ENCODE results near the gene KIF1C. TPM values are rescaled to one million over a fixed set of nuclear protein-coding genes. Genes with fewer than 3 reads are reported as not detected.

Gene KIF1C
- 100 to 1,000 TPM; 113 to 152 TPM for total RNA-seq

DNA sequence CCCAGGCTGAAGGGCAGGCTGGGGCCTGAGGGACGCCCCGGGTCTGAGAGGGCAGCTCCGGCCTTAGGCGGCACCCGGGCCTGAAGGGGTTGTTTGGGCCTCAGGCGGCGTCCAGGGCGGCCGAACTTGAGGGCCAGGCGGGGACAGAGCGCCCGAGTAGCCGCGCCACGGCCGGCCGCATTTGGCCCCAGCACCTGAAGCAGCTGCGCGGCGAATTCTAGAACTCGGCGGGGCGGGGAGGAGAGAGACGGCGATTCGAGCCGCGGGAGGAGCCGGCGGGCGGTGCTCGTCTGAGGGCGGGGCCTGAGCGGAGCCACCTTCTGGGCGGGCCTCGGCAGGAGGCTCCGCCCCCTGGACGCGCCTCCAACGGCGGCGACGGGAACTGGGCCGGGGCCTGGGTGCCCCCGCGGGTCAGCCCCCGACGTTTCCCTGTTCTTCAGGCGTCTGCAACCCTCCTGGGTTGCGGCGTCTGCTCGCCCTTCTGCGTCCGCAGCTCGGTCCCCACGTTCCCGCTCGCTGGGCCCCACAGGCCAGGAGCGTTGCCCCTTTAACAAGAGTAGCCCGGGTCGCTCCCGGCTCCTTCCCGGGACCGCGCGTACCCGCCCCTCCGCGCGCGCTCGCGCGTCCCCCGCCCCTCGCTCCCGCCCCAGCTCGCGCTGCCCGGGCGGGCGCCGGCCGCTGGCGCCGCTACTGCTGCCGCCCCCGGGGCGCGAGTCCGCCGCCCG lies at the start of gene KIF1C, which contains the start of gene INCA1:
KIF1C (plus strand) TSS at position 649 of the 725 bp plus-strand sequence. CDS start 2,297 bp downstream, outside the sequence.
INCA1 (minus strand) TSS at position 221 of the 725 bp plus-strand sequence. CDS start 3,085 bp downstream, outside the sequence.
- ATAC-seq (ENCODE audit: insufficient number of reproducible peaks, low FRiP score, low read depth): peak; percentile 96
- TF ChIP-seq CTCF (IDR thresholded peaks at IDR 0.05): peak; percentile 32
- peak within 1 kb of the TSS; percentile 92 to 95 for H3K27ac ChIP-seq

DNA sequence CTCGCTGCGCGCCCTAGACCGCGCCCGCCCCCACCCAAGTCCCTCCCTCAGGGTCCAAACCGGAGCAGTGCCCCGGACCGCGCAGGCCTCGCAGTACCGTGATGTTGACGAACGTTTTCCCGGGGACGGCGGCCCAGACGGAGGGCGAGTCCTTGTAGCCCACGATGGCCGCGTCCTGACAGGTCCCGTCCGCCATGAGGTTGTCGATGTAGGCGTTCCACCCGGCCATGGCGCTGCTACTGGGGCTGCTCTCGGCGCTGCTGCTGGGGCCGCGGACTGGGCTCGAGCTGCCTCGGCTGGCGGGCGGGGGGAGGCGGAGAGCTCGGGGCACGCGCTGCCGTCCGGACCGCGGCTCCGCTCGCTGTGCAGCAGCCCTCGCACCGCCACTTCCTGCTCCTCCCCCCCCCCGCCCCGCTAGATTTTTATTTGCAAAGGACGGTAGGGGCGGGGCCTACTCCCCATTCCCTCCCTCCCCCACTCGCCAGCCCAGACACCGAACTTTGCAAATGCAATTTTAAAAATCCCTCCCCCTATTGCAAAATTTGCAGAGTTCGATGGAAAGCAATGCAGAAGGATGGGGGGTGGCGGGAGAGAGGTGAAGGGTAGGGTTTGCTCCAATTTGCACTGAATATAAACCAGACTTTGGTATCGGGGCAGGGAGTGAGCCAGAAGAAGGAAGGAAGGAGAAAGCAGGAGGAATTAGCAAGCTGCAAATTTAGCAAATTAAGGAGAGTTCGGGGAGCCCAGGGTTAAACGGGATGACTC lies 49.4 kb upstream of the KIF1C start, which contains the start of gene PFN1:
PFN1 (minus strand) TSS at position 365 of the 765 bp plus-strand sequence; CDS start at position 229, 136 bp downstream.
- no peaks in the 10 kb centered on the region for H3K9me3 ChIP-seq
- ATAC-seq (ENCODE audit: insufficient number of reproducible peaks, low FRiP score, low read depth) (peak; percentile 61), DNase-seq (ENCODE audit: low spot score) (peak; percentile 82)
- TF ChIP-seq CTCF (IDR thresholded peaks at IDR 0.05): no peak
- H3K36me3 ChIP-seq: peaks cover 3% of the 10 kb centered on the region
- peak within 1 kb of the TSS; percentile 76 for H3K4me3 ChIP-seq
- peak within 1 kb of the TSS; percentile 93 to 97 for H3K27ac ChIP-seq
- H3K27me3 ChIP-seq (replicated peaks; ENCODE audit: insufficient read depth): no peaks in the 10 kb centered on the region
- peaks cover 27 to 57% of the 10 kb centered on the region in 2 donors for H3K4me1 ChIP-seq (ENCODE audit: control insufficient read depth in 1 of 2, low read depth in 2 of 2)

More for the DNA sequence above, at the start of gene KIF1C, which contains the start of gene INCA1:
- Histone ChIP-seq H3K9me3 (no peaks in the 10 kb centered on the region), H3K36me3 (peaks cover 14% of the 10 kb centered on the region), H3K4me3 (peak within 1 kb of the TSS; percentile 97), H3K4me1 (ENCODE audit: control insufficient read depth in 1 of 2, low read depth in 2 of 2) (peaks cover 16 to 32% of the 10 kb centered on the region in 2 donors), H3K27me3 (replicated peaks; ENCODE audit: insufficient read depth) (no peaks in the 10 kb centered on the region)
- peak; percentile 71 for DNase-seq (ENCODE audit: low spot score)

DNA sequence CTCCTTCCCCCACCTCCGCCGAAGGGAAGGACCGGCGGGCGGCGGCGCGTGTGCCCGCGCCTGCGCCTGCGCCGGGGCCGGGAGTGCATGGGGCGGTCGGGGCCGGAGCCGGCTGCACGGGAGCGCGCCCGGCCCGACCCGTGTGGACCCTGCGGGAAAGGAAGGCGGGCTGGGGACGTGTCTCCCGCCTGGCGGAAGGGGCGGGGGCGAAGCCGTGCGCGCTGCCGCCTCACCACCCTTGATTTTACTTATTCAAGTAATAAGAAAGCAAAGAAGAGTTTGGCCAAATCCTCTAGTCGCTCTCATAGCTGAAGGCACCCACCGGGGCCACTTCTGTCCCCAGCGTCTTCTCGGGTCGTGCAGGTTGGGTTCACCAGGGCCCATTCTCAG lies 48.8 kb upstream of the KIF1C start:
- Histone ChIP-seq H3K4me1 (ENCODE audit: control insufficient read depth in 1 of 2, low read depth in 2 of 2) (peaks cover 31 to 55% of the 10 kb centered on the region in 2 donors), H3K9me3 (no peaks in the 10 kb centered on the region), H3K4me3 (peak overlapping the region; percentile 76), H3K27me3 (replicated peaks; ENCODE audit: insufficient read depth) (no peaks in the 10 kb centered on the region), H3K36me3 (peaks cover 3% of the 10 kb centered on the region), H3K27ac (peak overlapping the region; percentile 93 to 97)
- no peak for TF ChIP-seq CTCF (IDR thresholded peaks at IDR 0.05)
- DNase-seq (ENCODE audit: low spot score) (no peak), ATAC-seq (ENCODE audit: insufficient number of reproducible peaks, low FRiP score, low read depth) (peak; percentile 25)

DNA sequence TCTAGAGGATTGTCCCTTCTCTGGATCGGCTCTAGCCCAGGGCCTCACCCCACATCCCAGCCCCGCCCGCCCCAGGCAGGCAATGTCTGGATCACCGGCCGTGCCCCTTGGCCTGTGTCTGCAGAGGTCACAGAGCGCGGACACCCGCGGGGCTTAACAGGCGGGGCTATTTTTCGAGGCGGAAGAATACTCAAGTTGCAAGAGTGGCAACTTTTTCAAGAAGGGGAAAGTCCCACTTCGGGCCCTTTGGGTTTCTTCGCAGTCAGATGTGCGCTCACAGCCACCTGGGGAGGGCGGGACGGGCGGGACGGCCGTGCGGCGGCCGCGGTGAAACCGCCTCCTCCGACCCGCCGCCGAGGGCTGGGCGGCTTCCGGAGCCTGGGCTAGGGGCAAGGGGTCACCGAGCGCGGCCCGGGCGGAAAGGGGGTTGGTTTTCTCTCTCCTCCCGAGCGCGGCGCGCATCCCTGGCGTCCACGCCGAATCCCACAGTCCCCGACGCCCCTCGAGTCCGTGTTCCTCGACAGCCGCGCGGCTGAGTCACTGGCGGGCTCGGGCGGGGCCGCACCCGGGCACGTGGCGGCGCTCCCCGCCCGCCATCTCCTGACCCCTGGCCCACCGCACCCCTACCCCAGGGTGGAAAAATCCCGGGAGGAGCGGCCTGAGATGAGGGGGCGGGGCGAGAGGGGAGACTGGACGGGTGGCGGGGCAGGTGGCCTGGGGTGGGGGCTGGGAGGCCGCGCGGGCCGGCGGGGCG lies 48.3 kb upstream of the KIF1C start:
- TF ChIP-seq CTCF (IDR thresholded peaks at IDR 0.05): no peak
- Histone ChIP-seq H3K27ac (peak overlapping the region; percentile 93 to 97), H3K9me3 (no peaks in the 10 kb centered on the region), H3K27me3 (replicated peaks; ENCODE audit: insufficient read depth) (no peaks in the 10 kb centered on the region), H3K4me1 (ENCODE audit: control insufficient read depth in 1 of 2, low read depth in 2 of 2) (peaks cover 30 to 49% of the 10 kb centered on the region in 2 donors), H3K4me3 (peak overlapping the region; percentile 76), H3K36me3 (peaks cover 3% of the 10 kb centered on the region)
- ATAC-seq (ENCODE audit: insufficient number of reproducible peaks, low FRiP score, low read depth) (no peak), DNase-seq (ENCODE audit: low spot score) (no peak)

All from thoracic aorta (tissue), 2 donors.